D341Med (cell line): ENCODE data around the gene TNIK.
"Not testable (repeated sequence)": the region's sequence is repeated elsewhere in the genome, so short reads cannot be mapped to it uniquely, and the experiment has no call there.

Experiments used
- DNase-seq: peaks from one replicate; pipeline ENCODE4 v3.0.0; 2012; ENCODE audit warnings: low spot score

Gene TNIK

DNA sequence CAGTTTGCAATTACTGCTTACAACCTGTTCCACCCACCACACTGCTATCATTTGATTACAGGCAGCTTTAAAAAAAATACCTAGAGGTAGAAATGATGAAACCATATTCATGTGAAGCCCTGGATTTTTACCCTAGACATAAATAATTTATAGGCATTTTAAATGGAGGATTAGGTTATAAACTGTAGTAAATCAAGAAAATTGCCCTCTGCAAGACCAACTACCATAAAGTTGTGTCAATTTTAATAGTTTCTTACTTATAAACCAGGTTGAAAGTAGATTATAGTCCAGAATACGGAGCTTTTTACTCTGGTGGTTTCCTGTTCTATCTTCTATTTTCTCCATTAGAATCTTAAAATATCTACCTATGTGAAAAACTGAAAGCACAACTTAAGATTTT lies 13.9 kb downstream of the TNIK start:
- no peak for DNase-seq

DNA sequence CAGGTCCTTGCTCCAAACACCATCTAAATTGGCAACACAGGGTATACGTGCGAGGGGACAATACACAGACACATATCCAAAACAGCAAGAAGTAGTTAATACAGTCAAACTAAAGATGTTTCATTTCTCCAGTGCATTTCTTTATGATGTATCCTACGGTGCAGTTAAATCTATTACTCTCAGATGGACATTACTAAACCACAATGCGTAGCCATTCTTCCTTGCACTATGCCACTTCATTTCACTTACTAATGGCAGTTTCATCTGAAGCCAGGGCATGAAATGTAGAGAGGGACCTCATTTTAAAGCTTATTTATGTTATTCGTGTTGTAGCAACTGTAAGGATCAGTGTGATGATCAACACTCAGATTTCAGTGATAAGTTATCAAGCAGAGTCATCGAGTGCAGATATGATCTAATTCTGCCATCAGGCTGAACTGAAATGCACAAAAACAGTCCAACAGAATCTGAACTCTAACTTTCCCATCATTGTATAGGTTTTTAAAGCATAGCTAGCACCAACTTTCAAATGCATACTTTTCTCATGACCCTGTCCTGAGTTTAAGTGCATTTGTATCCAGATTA lies 14.5 kb downstream of the TNIK start:
- DNase-seq: no peak

DNA sequence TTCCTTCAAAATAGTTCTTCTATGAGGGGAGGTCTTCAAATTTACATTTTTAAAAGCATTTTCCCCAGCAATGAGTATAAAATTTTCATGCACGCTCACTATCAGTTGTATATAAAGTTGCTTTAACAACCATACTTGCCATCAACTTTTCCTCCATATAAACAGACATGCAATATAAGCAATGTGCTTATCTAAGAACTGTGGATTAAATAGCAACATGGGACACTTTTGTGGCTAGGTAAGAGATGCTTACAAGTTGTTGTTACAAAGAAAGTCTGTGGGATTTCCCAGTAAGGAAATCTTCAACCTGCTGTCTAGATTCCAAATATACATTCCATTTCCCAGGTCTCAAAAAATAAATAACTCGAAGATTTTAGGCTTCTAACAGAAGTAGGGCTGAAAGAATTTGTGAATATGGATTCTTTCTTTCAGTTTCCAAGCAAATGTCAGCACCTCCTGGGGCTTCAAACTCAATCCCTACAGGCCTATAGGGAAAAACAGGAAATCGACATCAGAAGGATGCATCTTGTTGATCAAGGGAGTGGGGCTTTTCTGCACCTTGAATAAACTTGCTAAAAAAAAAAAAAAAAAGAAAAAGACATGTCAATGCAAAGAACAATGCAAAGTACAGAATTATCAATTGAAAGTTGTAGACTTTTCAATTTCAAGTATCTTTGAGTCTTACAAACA lies 16.1 kb downstream of the TNIK start:
- DNase-seq: no peak

DNA sequence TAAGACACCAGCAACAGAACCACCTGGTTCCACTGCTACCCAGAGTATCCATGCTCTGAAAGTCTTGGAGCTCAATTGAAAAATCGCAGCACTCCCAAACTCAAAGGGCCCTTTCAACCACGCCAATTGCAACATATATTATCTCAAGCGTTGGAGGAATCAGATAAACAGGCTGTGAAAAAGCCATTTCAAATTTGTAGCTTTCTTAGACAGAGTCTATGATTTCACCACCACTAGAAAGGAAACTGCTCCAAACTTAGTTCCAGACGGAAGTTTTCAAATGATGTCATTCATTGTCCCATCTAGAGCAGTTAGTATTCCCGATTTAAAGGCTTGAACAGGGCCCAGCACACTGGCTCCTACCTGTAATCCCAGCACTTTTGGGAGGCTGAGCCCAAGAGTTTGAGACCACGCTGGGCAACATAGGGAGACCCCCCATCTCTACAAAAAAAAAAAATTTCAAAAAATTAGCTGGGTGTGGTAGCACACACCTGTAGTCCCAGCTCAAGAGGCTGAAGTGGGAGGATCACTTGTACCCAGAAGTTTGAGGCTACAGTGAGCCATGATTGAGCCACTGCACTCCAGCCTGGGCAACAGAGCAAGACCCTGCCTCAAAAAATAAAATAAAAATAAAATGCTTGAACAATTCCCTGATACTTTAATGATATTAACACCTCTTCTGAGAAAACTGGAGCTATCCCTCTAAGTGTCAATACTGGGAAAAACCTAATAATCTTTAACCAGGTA lies 16.8 kb downstream of the TNIK start:
- DNase-seq: no peak

DNA sequence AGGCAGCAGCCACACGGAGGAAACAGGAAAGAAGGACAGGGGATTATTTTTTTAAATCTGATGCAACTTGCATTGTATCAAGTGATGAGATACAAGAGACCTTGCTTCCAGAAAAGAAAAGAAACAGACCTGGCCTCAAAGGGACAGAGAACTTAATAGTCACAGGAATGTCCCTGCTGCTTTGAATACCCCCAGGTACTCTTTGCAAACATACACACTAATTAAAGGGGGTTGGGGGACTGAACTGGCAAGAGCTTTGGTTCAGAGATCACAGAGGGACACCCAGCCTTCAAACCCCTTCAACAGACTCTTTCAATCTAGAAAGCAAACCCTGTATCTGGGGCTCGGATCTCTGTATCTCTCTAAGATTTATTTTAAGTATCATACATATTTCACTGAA lies 18.0 kb downstream of the TNIK start:
- DNase-seq: no peak

DNA sequence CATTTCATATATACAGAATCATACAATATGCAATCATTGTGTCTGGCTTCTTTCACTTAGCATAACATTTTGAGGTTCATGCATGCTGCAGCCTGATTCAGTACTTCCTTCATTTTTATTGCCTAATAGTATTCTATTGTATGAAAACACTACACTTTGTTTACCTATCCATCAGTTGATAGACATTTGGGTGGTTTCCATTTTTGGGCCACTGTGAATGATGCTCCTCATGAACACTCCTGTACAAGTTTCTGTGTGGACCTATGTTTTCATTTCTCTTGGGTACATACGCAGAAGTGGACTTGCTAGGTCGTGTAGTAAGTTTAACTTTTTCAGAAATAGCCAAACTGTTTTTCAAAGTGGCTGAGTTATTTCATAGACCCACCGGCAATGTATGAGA lies 18.8 kb downstream of the TNIK start:
- no peak for DNase-seq

DNA sequence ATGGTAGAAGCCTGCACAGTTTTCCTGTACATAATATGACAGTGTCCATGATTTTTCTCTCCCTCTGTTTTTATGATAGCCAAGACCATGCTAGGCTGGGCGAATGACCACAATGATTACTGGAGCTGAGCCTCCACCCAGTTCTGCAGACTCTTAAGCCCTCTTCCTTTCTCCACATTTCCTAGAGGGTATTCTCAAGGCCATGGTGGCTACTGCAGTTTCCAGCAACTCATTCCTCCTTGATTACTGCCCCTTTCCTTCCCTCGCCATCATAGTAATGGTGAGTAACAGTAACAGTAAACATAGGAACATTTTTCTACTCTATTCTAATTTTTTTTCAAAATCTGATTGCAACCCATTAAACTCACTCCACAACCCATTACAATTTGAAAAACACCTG lies 20.2 kb downstream of the TNIK start:
- DNase-seq: no peak

DNA sequence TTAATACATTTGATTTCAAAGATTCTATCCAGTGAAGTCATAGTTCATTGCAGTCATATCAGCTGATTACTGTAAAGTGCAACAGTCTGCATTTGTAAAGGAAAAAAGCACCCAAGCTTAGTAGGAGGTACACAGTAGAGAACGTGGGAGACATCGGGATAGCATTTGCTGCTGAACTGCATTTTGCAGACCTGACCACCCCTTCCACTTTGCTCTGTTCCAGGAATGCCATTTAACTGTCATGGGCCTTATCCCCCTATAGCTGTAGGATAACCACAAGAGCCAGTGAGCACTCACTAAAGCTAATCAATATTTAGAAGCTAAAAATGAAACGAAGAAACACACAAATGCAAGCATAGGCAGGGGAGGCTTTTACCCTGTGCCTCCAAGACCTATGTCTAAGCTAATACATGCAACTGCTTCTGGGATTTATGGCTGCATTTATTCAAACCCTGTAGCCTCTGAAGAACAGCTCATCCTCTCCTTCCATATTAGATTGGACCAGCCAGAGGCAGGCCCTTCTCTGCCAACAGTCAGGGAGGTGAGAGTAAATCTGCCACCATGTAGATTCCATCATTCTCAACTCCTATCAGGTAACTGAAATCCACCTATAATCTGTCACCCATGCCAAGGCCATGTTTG lies 23.0 kb downstream of the TNIK start:
- no peak for DNase-seq

DNA sequence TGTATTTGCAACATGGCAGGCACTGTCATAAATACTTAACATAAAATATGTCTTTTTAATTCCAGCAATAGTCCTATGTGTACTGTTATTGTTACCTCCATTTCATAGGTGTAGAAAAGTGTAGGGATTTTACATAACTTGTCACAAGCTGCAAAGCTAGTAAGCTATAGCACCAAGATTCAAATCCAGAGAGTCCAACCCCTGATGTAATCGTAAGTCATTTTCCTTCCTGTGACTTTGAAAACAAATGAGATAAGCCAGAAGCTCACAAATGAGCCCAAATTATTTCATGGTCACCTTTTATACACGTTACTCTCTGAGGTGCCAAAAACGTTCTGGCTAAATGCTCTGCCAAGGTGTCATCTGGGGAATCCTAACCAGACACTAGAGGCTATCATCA lies 23.8 kb downstream of the TNIK start:
- no peak for DNase-seq

DNA sequence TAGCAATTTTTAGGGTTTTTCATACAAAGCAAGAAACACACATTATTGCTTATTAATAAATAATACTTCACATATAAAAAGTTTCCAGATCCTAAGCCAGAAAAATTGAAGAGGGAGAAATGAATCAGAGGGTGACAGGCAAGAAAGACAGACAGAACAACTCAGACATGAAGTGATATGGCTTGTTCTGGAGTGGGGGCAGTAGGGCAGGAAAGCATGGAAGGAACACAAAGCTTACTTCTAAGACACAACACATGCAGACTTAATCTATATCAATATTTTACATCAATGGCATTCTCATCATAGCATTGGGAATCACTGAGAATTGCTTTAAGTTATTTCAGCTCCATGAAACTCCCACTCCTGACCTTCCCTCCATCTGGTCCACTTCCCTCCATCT lies 24.4 kb downstream of the TNIK start:
- DNase-seq: no peak

DNA sequence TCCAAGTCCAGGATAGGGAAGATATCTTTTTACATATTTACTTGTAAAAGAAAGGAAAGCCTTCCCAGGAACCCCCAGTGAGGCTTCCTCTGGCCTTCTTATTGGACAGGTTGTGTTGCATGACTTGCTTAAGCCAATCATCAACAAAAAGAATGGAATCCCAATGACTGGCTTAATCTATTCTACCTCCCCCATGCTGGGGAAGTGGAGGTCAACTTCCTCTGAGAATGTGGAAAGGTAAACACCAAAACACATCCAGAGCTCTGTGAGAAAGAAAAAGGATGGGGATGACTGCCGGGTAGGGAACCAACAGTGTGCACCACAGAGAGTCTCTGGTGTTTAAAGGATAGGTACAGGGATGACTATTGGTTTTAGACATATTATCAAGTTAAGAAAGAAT lies 25.1 kb downstream of the TNIK start:
- DNase-seq: no peak

DNA sequence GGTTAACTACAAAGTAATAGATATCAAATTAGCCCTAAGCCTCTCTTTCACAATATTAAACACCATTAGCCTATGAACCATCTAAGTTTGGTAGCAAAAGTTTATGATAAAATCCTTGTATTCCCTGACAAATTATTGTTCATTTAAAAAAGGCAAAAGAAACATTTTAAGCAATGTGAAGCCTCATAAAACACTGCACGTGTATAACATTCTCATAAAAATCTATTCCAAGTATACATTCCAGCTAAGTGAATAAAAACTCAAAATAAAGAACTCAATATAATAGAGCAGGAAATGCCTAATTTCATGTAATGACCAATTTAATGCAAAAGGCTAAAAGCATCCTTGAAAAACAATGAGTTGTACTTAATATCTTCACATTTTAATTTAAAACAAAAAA lies 27.7 kb downstream of the TNIK start:
- DNase-seq: no peak

DNA sequence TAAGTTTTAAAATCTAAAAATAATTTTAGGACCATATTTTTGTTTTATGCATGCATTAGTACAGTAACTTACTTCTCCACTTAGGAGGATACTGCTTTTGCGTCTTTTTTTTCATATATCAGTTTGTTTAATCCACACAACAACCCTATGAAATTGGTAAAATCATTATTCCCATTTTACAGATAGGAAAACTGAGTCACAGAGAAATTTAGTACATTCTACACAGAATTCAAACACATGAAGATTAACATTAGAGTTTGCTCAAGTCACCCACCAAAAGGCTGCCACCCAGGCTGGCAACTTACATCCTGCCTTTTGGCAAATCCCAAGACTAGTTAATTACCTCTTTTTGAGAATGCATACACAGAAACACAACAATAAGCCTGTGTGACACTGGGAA lies 28.7 kb downstream of the TNIK start:
- no peak for DNase-seq

DNA sequence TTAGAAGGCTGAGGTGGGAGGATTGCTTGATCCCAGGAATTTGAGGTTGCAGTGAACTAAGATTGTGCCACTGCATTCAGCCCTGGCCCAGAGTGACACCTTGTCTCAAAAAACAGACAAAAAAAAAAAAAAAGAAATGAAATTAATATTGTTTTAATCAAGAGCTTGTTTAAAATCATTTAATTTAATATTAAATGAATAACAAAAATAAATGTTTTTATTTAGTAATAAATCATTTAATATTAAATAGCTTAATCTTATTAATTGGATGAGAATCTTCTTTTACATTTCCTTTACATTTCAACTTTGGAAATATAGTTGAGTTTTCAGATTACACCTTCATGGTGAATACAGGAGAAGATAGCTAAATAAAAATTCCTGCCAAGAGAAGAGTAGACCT lies 29.7 kb downstream of the TNIK start:
- no peak for DNase-seq

DNA sequence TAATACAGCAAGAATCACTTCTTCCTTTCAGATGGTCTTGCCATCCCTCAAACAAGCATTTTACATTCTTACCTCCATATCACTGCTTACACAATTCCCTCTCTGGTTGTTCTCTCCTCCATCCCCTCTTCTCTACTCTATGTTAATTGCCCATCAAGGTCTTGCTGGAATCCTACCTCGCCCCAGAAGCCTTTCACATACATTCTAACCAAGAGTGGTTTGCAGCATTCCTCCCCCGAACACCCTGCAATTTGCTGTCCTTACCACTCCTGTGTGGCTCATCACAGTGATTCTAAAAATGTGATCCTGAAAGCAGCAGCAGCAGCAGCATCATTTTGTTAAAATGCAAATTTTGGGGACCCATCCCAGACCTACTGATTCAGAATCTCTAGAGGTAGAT lies 30.6 kb downstream of the TNIK start:
- DNase-seq: no peak

DNA sequence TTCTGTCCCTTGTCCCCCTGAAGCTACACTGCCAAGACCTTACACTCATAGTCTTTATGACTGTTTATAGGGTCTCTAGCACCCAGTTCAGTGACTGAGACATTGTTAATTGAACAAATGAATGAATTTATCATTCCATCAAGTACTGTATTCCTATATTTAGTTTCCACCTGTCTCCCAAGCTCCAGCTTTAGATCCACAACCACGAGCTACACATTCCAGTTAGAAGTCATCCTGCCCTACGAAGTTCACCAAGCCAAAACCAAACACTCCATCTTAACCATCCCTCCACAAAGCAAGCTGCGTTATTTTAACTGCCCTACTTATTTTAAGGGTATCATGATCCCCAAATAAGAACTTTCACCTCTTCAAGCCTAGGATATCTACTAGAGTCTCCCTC lies 31.3 kb downstream of the TNIK start:
- no peak for DNase-seq

DNA sequence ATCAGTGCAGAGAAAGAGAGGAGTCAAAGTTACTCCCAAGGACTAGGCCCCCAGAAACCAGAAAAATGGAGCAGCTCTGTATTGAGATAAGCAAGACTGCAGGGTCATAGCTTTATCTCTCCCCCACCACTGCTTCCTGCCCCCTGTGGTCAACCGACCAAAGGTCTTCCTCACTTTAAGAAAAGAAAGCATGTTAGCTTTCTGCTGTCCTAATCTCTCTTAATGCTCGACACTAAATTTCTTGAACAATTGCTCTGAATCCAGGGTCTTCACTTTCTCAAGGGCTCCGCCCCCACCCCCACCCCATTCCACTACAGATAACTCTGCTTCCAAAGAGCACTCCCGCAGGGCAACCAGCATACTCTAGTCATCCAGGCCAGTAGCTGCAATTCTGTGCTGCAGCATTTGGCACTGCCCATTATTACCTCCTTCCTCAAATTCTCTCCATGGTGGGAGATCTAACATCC lies 31.9 kb downstream of the TNIK start:
- no peak for DNase-seq

DNA sequence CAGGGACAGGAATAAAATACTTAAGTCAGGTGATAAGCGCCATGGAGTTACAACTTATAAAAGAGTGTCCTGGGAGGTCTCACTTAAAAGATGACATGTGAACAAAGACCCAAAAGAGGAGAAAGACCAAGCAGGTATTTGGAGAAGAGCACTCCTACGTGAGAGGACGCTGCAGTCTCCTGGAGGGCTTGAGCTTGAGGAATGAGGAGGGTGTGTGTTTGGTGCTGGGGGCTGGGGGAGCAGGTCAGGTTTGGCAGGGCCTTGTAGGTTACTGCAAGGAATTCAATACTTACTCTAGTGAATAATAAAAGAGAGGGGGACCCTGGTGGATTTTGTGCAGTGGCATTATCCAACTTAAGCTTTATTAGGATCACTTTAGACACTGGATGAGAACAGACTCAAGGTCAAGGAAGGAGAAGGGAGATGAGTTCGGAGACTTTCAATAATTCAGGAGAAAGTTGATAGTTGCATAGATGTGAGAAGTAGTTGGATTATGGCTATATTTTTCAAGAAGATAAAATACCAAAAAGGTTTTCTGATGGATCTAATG lies 32.4 kb downstream of the TNIK start:
- DNase-seq: no peak

DNA sequence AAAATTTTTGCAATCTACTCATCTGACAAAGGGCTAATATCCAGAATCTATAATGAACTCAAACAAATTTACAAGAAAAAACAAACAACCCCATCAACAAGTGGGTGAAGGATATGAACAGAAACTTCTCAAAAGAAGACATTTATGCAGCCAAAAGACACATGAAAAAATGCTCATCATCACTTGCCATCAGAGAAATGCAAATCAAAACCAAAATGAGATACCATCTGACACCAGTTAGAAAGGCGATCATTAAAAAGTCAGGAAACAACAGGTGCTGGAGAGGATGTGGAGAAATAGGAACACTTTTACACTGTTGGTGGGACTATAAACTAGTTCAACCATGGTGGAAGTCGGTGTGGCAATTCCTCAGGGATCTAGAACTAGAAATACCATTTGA lies 36.1 kb downstream of the TNIK start:
- not testable (repeated sequence) for DNase-seq

DNA sequence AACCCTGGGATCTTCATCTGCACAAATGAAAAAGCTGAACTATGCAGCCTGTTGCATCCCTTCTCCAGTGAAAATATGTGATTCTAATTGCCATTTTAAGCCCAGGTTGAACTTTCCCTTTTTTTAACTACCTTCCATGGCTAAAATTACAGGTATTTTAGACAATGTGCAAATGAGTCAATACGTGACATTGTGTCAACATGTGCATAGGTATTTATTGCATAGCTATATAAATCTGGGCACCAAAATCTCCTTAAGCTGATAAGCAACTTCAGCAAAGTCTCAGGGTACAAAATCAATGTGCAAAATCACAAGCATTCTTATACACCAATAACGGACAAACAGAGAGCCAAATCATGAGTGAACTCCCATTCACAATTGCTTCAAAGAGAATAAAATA lies 37.4 kb downstream of the TNIK start:
- not testable (repeated sequence) for DNase-seq

DNA sequence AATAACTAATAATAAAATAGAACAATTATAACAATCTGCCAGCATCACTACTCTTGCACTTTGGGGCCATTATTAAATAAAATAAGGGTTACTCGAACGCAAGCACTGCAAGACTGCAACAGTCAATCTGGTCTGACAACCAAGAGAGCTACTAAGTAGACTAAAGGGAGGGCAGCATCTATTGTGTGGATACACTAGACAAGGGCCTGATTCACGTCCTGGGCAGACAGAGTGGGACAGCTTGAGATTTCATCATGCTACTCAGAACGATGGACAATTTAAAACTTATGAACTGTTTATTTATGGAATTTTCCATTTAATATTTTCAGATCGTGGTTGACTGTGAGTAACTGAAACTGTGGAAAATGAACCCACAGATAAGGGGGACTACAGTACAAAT lies 39.5 kb downstream of the TNIK start:
- DNase-seq: no peak

DNA sequence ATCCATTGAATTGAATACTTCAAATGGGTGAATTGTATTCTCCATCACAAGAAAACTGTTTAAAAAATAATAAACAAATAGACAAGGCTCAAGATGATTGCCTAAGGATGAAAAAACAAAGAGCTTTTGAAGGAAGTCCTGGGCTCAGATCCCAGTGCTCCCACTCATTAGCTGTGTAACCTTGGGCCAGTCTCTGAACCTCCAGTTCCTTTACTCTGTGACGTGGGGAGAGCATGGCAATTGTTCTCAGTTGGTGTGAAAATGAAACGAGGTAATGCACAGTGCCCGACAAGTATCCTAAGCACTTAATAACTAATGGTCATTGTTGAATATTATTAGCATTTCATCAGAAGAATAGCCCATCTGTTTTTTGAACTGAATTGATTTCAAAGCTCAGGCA lies 40.7 kb downstream of the TNIK start:
- no peak for DNase-seq

DNA sequence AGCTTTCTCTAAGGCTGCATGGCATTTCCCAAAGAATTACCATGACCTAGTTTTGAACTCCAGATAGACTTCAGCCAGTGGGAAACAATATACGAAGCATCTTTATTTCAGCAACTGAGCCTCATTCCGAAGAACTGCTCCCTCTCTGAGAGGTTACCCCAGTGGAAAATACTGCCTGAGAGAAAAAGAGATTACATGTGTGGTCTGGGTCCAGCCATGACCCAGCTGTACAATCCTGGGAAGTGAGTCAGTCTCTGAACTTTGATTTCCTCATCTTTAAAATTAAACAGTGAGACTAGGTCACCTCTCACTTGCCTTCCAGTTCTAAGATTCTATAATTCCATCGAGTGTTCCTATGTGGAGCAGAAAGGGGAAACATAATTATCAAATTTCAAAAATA lies 42.4 kb downstream of the TNIK start:
- DNase-seq: no peak
